NCI-H2227 (cell line): ENCODE measurements around the gene UBAC2.

Experiments used
- DNase-seq: peaks from one replicate; lab custom pipeline; 2025; ENCODE audit not compliant: unreplicated experiment; lab: John Stamatoyannopoulos, UW

The UBAC2 gene

GRCh38 chr13:99422586-99423220, 222.0 kb downstream of the UBAC2 start:
- DNase-seq = no peak

- DNase-seq = no peak
Measured at GRCh38 chr13:99425485-99426341, 225.1 kb downstream of the UBAC2 start.

GRCh38 chr13:99426426-99426825, 225.8 kb downstream of the UBAC2 start:
- no peak for DNase-seq

DNA sequence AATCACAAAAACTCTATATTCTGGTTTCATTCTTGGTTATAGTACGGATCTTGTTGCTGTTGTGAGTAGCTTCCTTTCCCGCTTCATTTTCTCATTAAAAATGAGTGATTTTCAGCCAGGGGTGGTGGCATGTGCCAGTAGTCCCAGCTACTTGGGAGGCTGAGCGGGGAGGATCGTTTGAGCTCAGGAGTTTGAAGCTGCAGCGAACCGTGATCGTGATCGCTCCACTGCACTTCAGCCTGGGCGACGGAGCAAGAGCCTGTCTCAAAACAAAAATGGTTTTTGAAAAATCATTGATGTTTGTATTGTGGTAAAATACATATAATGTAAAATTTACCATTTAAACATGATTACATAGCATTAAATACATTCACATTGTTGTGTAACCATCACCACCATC, 229.0 kb downstream of the UBAC2 start:
- no peak for DNase-seq

DNA sequence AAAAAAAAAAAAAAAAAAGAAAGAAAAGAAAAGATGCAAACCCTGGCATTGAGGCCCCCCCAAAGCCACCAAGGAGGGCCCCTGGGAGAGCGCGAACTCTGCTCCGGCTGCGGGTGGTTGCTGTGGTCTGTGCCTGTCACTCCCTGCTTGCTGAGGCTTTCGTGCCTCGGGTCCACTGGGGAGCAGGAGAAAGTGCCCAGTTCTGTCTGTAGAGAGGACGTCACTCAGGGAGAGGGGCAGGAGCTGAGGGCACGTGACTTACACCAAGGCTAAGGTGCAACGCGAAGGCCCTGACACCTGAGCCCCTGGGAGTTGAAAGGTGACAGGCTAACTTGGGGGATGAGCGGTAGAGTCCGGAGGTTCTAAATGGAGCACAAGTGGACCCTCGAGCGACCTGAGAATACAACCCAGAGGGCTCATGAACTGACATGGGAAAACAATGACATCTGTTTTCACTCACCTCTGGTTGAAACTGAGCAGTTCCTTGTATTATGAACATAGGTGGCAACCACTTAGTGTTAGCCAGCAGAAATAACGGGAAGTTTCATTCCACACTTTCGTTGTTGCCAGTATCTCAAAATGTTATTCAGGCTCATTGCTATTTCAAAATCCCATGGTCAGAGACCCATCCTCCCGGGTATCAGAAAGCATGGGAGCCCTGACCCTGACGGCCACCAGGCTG, 231.4 kb downstream of the UBAC2 start:
- DNase-seq = no peak

DNA sequence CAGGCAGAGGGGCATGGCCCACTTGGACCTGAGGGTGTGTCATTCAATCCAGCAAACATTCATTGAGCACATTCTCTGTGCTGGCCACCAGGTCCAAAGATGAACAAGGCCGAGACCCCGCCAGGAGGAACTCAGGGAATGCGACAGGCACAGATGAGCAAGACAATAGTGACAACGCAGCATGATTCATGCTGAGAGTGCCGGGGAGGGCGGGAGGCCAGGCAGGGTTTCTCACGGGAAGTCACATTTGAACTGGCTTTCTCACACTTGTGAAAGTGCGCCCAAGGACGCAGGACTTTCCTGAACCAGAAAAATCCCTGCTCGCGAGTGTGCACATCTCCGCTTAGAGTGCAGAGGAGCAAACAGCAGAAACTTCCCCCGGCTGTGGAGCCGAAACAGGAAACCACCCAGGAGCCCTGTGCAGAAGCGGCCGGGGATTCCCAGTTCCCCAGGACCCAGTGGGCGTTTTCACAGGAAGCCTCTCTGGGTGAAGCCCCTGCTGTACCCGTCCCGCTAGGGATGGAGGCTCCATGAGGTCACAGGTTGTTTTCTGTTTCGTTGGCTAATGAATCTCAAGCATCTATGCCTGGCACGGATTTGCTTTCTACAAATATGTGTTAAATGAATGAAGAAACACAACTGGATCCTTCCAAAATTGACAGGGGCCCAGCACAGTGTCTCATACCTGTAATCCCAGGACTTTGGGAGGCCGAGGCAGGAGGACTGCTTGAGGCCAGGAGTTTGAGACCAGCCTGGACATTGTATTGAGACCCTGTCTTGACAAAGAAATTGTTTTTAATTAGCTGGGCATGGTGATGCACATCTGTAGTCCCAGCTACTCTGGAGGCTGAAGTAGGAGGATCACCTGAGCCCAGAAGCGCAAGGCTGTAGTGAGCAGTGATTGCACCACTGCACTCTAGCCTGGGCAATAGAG, 232.2 kb downstream of the UBAC2 start:
- no peak for DNase-seq

DNA sequence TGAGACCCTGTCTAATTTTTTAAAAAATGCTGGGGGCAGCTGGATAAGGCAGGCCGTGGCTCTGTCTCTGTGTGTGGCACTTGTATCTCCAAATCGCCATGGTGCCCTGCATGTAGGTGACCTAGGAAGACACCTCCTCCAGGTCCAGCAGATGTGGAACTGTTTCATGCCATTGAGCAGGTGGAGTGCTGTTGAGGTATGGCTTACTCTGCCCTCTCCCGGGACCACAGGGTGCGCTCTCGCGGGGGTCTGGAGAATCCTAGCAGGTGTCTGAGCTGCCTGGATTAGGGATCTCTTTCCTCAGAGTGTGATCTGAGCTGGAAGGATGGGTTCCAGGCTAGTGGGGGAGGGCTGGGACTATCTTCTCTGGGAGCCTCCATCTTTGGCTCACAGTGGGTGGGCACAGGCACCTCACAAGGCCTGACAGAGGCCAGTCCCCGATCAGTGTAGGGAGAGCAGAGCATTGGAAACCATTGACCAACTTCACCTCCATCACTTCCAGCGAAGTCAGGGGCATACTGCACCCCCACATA, 233.0 kb downstream of the UBAC2 start:
- no peak for DNase-seq

GRCh38 chr13:99434258-99434788, 233.7 kb downstream of the UBAC2 start:
- DNase-seq = no peak

DNA sequence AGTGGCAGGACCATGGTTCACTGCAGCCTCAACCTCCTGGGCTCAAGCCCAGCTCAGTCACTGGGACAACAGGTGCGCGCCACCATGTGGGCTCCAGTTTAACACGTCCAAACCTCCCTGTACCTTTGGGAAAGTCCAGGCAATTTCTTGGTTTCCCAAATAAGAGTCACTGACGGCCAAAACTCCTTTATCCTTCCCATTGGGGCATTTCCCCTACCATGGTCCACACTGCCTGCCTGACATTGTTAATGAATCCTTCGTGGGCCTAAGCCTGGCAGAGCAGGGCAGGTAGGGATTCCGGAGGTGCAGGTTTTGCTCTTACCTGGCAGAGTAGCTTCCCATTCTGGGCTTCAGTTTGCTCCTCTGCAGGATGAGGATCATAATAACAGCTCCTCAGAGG, 234.5 kb downstream of the UBAC2 start:
- no peak for DNase-seq

- DNase-seq = no peak
Measured at GRCh38 chr13:99435998-99436397, 235.3 kb downstream of the UBAC2 start.
